Tibial nerve (tissue), 4 donors: ENCODE data around the gene CAMSAP1.

Source experiments
- EP300 ChIP-seq, 2 donors: sonication (generic); formaldehyde crosslinking; IDR thresholded peaks; one replicate each; pipeline ENCODE4 v1.6.1; 2017; ENCODE audit warnings: antibody characterized with exemption in 2 of 2, mild to moderate bottlenecking in 1 of 2
- POLR2A ChIP-seq, 2 donors: fragments of 450-650 bp; IDR thresholded peaks; one replicate each; pipeline ENCODE4 v1.6.1; 2017; ENCODE audit warnings: antibody characterized with exemption in 2 of 2, mild to moderate bottlenecking in 2 of 2, moderate library complexity in 2 of 2
- TF ChIP-seq, protein P1 (sequence below), 5 experiments: fragments of 200-600 bp in 3 of 5; fragments of 450-650 bp in 2 of 5; sonication (generic) in 3 of 5; IDR thresholded peaks; one replicate each; pipeline ENCODE4 v1.5.1; 2016 to 2019; ENCODE audit warnings: antibody characterized with exemption in 5 of 5, mild to moderate bottlenecking in 3 of 5, moderate library complexity in 2 of 5

DNA sequence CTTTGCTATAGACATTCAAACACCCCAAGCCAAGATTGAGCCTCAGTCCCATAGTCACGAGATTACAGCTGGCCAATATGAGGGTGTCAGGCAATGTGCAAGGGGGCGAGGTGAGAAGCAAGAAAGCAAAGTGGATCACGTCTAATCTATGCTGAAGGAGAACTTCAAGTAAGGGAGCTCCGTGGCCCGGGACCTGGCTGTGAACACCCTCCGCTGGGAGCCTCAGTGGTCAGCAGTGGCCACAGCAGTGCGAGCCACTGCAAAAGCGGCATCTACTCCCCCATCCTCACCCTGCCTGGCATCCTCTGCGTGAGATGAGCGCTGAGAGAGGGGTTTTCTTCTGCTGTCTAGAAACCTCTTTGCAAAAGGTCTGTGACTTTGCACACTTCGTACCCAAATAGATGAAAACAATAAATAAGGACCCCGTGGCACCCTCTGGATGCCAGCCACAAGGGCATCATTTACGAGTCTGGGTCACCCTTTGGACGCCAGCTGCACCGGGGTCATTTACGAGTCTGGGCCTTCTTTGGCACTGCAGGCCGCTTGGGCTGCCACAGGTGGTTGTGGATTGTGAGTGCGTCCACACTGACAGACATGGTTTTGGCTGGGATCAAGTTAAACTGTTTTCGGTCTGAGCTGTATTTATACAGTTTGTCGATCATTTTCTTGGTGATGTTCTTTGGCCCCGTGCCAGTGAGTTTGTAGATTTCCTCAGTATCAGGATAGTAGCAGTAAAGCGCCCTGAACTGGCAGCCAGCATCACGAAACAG lies 96.4 kb downstream of the CAMSAP1 start:
- TF ChIP-seq, protein P1, sequence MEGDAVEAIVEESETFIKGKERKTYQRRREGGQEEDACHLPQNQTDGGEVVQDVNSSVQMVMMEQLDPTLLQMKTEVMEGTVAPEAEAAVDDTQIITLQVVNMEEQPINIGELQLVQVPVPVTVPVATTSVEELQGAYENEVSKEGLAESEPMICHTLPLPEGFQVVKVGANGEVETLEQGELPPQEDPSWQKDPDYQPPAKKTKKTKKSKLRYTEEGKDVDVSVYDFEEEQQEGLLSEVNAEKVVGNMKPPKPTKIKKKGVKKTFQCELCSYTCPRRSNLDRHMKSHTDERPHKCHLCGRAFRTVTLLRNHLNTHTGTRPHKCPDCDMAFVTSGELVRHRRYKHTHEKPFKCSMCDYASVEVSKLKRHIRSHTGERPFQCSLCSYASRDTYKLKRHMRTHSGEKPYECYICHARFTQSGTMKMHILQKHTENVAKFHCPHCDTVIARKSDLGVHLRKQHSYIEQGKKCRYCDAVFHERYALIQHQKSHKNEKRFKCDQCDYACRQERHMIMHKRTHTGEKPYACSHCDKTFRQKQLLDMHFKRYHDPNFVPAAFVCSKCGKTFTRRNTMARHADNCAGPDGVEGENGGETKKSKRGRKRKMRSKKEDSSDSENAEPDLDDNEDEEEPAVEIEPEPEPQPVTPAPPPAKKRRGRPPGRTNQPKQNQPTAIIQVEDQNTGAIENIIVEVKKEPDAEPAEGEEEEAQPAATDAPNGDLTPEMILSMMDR (IDR thresholded peaks at IDR 0.05), result no peak
- TF ChIP-seq POLR2A (IDR thresholded peaks at IDR 0.05) (no peak), EP300 (IDR thresholded peaks at IDR 0.05) (no peak)
